ENCODE measurements around the gene RIMBP2. TPM values are rescaled to one million over a fixed set of nuclear protein-coding genes. Genes with fewer than 3 reads are reported as not detected.

The RIMBP2 gene
- total RNA-seq, 4 donors from 2014 or later = 0.22 to 1.4 (median 1.2) TPM; not detected in 1

DNA sequence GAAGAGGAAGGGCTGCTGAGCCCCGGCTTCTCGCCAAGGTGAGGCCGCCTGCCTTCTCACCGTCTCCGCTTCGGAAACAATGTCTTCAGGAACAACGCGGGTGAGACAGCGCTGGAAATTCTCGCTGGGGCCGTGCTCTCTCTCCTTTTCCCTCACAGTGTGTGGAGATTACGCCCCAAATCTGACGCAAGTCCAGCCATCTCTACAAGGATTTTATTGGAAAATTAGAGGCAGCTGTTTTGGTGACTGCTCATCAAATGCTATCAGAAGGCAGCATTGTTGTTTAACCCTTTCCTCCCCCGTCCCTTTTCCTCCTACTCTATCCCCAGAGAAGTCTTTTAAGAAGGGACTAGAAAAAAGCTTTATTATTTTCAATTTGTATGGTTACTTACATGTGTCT is 324.9 kb downstream of the RIMBP2 start:
- WGBS, 2 donors = 44 to 46% methylated on average over 14 of the region's 14 CpGs
- H3K27ac ChIP-seq = no peak overlapping the region
- no peaks in the 10 kb centered on the region for H3K27me3 ChIP-seq
- no peak overlapping the region for H3K4me3 ChIP-seq
- no peaks in the 10 kb centered on the region for H3K36me3 ChIP-seq
- H3K9me3 ChIP-seq = no peaks in the 10 kb centered on the region
- no peak for DNase-seq (ENCODE audit: low spot score in 2 of 2)
- no peaks in the 10 kb centered on the region for H3K4me1 ChIP-seq
- no peak for TF ChIP-seq CTCF (IDR thresholded peaks at IDR 0.05)
- TF ChIP-seq EP300 (IDR thresholded peaks at IDR 0.05) = no peak
- TF ChIP-seq POLR2A (IDR thresholded peaks at IDR 0.05) = no peak

DNA sequence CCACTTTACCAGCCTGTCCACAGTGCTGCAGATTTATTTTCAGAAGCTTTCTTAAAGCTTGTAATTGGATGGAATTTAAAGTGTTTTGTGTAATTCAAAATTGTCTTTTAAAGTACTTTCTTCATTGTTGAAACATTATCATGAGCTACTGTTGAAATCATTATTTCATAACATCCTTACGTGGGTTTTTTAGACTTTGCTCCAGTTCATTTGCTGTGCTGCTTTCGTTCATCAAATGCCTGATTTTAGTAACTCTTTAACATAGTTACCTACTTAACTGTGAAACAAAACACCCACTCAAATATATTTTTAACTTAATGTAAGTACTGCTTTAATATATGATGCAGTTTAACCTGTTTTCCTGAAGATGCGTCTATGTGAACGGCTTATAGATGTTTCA is 330.9 kb downstream of the RIMBP2 start:
- H3K9me3 ChIP-seq = no peaks in the 10 kb centered on the region
- H3K4me1 ChIP-seq = no peaks in the 10 kb centered on the region
- DNase-seq (ENCODE audit: low spot score in 2 of 2) = no peak
- no peaks in the 10 kb centered on the region for H3K27me3 ChIP-seq
- H3K36me3 ChIP-seq = no peaks in the 10 kb centered on the region
- WGBS, 2 donors = 73 to 80% methylated on average over 4 of the region's 4 CpGs
- H3K27ac ChIP-seq = no peak overlapping the region
- TF ChIP-seq POLR2A (IDR thresholded peaks at IDR 0.05) (no peak), CTCF (IDR thresholded peaks at IDR 0.05) (no peak), EP300 (IDR thresholded peaks at IDR 0.05) (no peak)
- no peak overlapping the region for H3K4me3 ChIP-seq

- no peaks in the 10 kb centered on the region for H3K9me3 ChIP-seq
- H3K4me3 ChIP-seq = no peak overlapping the region
- no peaks in the 10 kb centered on the region for H3K36me3 ChIP-seq
- TF ChIP-seq POLR2A (IDR thresholded peaks at IDR 0.05) (no peak), CTCF (IDR thresholded peaks at IDR 0.05) (no peak), EP300 (IDR thresholded peaks at IDR 0.05) (no peak)
- H3K4me1 ChIP-seq = no peaks in the 10 kb centered on the region
- WGBS, 2 donors = 53 to 65% methylated on average over 3 of the region's 3 CpGs
- no peak for DNase-seq (ENCODE audit: low spot score in 2 of 2)
- H3K27me3 ChIP-seq = no peaks in the 10 kb centered on the region
- no peak overlapping the region for H3K27ac ChIP-seq
Measured at GRCh38 chr12:130384234-130384633, 331.9 kb downstream of the RIMBP2 start.

GRCh38 chr12:130382818-130383217 is 333.3 kb downstream of the RIMBP2 start:
- Histone ChIP-seq H3K9me3 (no peaks in the 10 kb centered on the region), H3K4me1 (no peaks in the 10 kb centered on the region), H3K4me3 (no peak overlapping the region), H3K27me3 (no peaks in the 10 kb centered on the region), H3K27ac (no peak overlapping the region), H3K36me3 (no peaks in the 10 kb centered on the region)
- TF ChIP-seq POLR2A (IDR thresholded peaks at IDR 0.05) (no peak), CTCF (IDR thresholded peaks at IDR 0.05) (no peak), EP300 (IDR thresholded peaks at IDR 0.05) (no peak)
- 67 to 73% methylated on average over 2 of the region's 2 CpGs for WGBS, 2 donors
- no peak for DNase-seq (ENCODE audit: low spot score in 2 of 2)

GRCh38 chr12:130375296-130376287 is 340.5 kb downstream of the RIMBP2 start:
- no peak for DNase-seq (ENCODE audit: low spot score in 2 of 2)
- no peak for TF ChIP-seq EP300 (IDR thresholded peaks at IDR 0.05)
- TF ChIP-seq CTCF (IDR thresholded peaks at IDR 0.05) = no peak
- no peak for TF ChIP-seq POLR2A (IDR thresholded peaks at IDR 0.05)
- Histone ChIP-seq H3K36me3 (no peaks in the 10 kb centered on the region), H3K4me1 (no peaks in the 10 kb centered on the region), H3K4me3 (no peak overlapping the region), H3K9me3 (no peaks in the 10 kb centered on the region), H3K27me3 (no peaks in the 10 kb centered on the region), H3K27ac (no peak overlapping the region)
- 80 to 85% methylated on average over 13 of the region's 13 CpGs for WGBS, 2 donors

Data from tibial nerve (tissue), 4 donors.